Neural progenitor cell (in vitro differentiated cells): ENCODE measurements around the gene RBBP9.

Experiments
- EZH2 ChIP-seq: fragments of 200-600 bp; sonication (generic); IDR thresholded peaks from 2 replicates; pipeline ENCODE4 v1.6.1; 2017; ENCODE audit warnings: antibody characterized with exemption, mild to moderate bottlenecking, moderate library complexity
- TF ChIP-seq, protein P1 (sequence below): fragments of 200-600 bp; sonication (generic); IDR thresholded peaks from 2 replicates; pipeline ENCODE4 v1.5.1; 2017; ENCODE audit warnings: antibody characterized with exemption, mild to moderate bottlenecking

DNA sequence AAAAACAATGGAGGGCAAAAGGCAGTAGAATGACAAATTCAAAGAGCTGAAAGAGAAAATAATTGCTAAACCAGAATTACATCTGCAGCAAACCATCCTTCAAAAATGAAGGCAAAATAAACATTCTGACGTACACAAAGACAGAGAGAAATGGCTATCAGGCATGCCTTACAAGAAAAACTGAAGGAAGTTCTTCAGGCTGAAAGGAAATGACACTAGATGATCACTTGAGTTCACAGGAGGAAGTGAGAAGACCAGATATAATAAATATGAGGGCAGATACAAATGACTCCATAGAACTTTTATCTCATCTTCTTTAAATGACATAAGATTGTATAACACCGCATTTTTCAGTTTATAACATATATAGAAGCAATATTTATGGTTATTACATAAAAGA is 60.2 kb downstream of the RBBP9 start:
- TF ChIP-seq, protein P1, sequence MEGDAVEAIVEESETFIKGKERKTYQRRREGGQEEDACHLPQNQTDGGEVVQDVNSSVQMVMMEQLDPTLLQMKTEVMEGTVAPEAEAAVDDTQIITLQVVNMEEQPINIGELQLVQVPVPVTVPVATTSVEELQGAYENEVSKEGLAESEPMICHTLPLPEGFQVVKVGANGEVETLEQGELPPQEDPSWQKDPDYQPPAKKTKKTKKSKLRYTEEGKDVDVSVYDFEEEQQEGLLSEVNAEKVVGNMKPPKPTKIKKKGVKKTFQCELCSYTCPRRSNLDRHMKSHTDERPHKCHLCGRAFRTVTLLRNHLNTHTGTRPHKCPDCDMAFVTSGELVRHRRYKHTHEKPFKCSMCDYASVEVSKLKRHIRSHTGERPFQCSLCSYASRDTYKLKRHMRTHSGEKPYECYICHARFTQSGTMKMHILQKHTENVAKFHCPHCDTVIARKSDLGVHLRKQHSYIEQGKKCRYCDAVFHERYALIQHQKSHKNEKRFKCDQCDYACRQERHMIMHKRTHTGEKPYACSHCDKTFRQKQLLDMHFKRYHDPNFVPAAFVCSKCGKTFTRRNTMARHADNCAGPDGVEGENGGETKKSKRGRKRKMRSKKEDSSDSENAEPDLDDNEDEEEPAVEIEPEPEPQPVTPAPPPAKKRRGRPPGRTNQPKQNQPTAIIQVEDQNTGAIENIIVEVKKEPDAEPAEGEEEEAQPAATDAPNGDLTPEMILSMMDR: no peak
- TF ChIP-seq EZH2: no peak
